PC-3 (cell line): ENCODE data around the gene WAC. TPM values are rescaled to one million over a fixed set of nuclear protein-coding genes. Genes with fewer than 3 reads are reported as not detected.
A peak's percentile ranks its signal among the peaks of the same experiment; 100 is the strongest.

Experiments
- ATAC-seq: fragments of 200-7000 bp; cut with Tn5 transposase; 2 replicates; pipeline ENCODE4 v1.9.1; 2020; ENCODE audit warnings: mild to moderate bottlenecking, moderate library complexity
- BruUV-seq: library from RNA; stranded (reverse); fragments of 400-500 nt; replicated peaks from 2 replicates; lab custom pipeline; 2021; lab: Mats Ljungman, UMichigan
- CTCF ChIA-PET: fragments of 300-600 bp; sonication (Branson Sonifier 250); formaldehyde crosslinking; loops from one replicate; lab custom pipeline; 2022; ENCODE audit warnings: antibody characterized with exemption; lab: Charles Lee
- POLR2A ChIA-PET: fragments of 300-600 bp; sonication (Branson Sonifier 250); formaldehyde crosslinking; loops from one replicate; lab custom pipeline; 2022; ENCODE audit warnings: antibody characterized with exemption; ENCODE audit not compliant: unreplicated experiment; lab: Charles Lee
- DNase-seq: peaks from one replicate; pipeline ENCODE4 v3.0.0-alpha.2; 2015
- H2AFZ ChIP-seq: fragments of 300-600 bp; sonication (generic); 2 replicates; pipeline ENCODE4 v1.6.0; 2016; ENCODE audit warnings: antibody characterized with exemption, low read length
- H3F3A ChIP-seq: fragments of 300-600 bp; sonication (generic); one replicate; pipeline ENCODE4 v1.6.0; 2017; ENCODE audit warnings: antibody characterized with exemption, low read length, control low read depth, mild to moderate bottlenecking; ENCODE audit not compliant: unreplicated experiment
- H3K27ac ChIP-seq: fragments of 300-600 bp; sonication (generic); 2 replicates; pipeline ENCODE4 v1.5.1; 2016; ENCODE audit warnings: mild to moderate bottlenecking, low read length
- H3K27me3 ChIP-seq: fragments of 300-600 bp; sonication (generic); 2 replicates; pipeline ENCODE4 v1.6.1; 2016; ENCODE audit warnings: low read length, mixed read lengths
- H3K36me3 ChIP-seq: fragments of 300-600 bp; sonication (generic); 2 replicates; pipeline ENCODE4 v1.6.1; 2016; ENCODE audit warnings: low read depth, mixed run types, low read length, mixed read lengths
- H3K4me1 ChIP-seq: fragments of 300-600 bp; sonication (generic); 2 replicates; pipeline ENCODE4 v1.5.1; 2016; ENCODE audit warnings: low read length; ENCODE audit not compliant: insufficient read depth
- H3K4me2 ChIP-seq: fragments of 300-600 bp; sonication (generic); 2 replicates; pipeline ENCODE4 v1.6.0; 2016; ENCODE audit warnings: low read length
- H3K4me3 ChIP-seq: fragments of 300-600 bp; sonication (generic); 2 replicates; pipeline ENCODE4 v1.5.1; 2016; ENCODE audit warnings: mild to moderate bottlenecking, low read length, mixed read lengths
- H3K79me2 ChIP-seq: fragments of 300-600 bp; sonication (generic); 2 replicates; pipeline ENCODE4 v1.6.1; 2017; ENCODE audit warnings: low read length, mixed read lengths
- H3K9ac ChIP-seq: fragments of 300-600 bp; sonication (generic); 2 replicates; pipeline ENCODE4 v1.6.0; 2016; ENCODE audit warnings: mild to moderate bottlenecking, low read length
- H3K9me2 ChIP-seq: fragments of 300-600 bp; sonication (generic); replicated peaks from 2 replicates; pipeline ENCODE4 v1.6.1; 2016; ENCODE audit warnings: mixed run types, low read length, mixed read lengths
- H3K9me3 ChIP-seq: fragments of 300-600 bp; sonication (generic); 2 replicates; pipeline ENCODE4 v1.6.1; 2016; ENCODE audit warnings: low read length, mixed read lengths
- H4K20me1 ChIP-seq: fragments of 300-600 bp; sonication (generic); 2 replicates; pipeline ENCODE4 v1.6.1; 2016; ENCODE audit warnings: low read length, mixed read lengths
- CTCF ChIP-seq: fragments of 300-600 bp; sonication (generic); conservative IDR thresholded peaks from 2 replicates; pipeline ENCODE4 v1.5.1; 2017; ENCODE audit warnings: antibody characterized with exemption, low read depth, mild to moderate bottlenecking, low read length
- EZH2 ChIP-seq: fragments of 300-600 bp; sonication (generic); IDR thresholded peaks from one replicate; pipeline ENCODE4 v1.6.1; 2017; ENCODE audit warnings: antibody characterized with exemption, mild to moderate bottlenecking, low read length; ENCODE audit not compliant: unreplicated experiment
- EZH2phosphoT487 ChIP-seq: fragments of 300-600 bp; sonication (generic); IDR thresholded peaks from 2 replicates; pipeline ENCODE4 v1.6.1; 2018; ENCODE audit warnings: mild to moderate bottlenecking, antibody characterized with exemption, low read length, borderline replicate concordance
- intact Hi-C: fragments of 100-400 bp; cut with micrococcal nuclease; formaldehyde crosslinking; loops from 2 replicates; pipeline ENCODE4 v1.9.0; 2023
- total RNA-seq: library from RNA; depleted of rRNA; stranded (reverse); fragments of >200 nt; gene quantifications from 2 replicates; pipeline ENCODE4 v1.2.3, GENCODE V29; 2014

Gene WAC
- total RNA-seq, 1 experiment from 2014 or later = 49.2 TPM

- ATAC-seq = no peak
- CTCF ChIA-PET = interaction anchor here (0.5 kb wide), 1 partner anchor 289 kb away, joined by 3 read pairs; no protein-coding TSS in a partner anchor
These were observed 87.3 kb downstream of the WAC start for GRCh38 chr10:28620251-28620650.

GRCh38 chr10:28623483-28623882 lies 90.6 kb downstream of the WAC start:
- Histone ChIP-seq H3K27ac (no peak overlapping the region), H3K9ac (no peak overlapping the region), H3K27me3 (no peaks in the 10 kb centered on the region), H3K36me3 (peaks cover 1% of the 10 kb centered on the region), H3K4me3 (no peak overlapping the region), H3K79me2 (no peaks in the 10 kb centered on the region), H3K4me2 (no peak overlapping the region), H3K9me2 (no peaks in the 10 kb centered on the region), H4K20me1 (no peaks in the 10 kb centered on the region), H2AFZ (no peak overlapping the region), H3K9me3 (no peaks in the 10 kb centered on the region), H3K4me1 (peaks cover 3% of the 10 kb centered on the region; the same call in 1 of the 2 replicates), H3F3A (no peaks in the 10 kb centered on the region)
- BruUV-seq = no TSS peak
- ChIA-PET POLR2A (no interaction called here), CTCF (no interaction called here)
- intact Hi-C loops = no loop called here
- DNase-seq = no peak
- no peak for ATAC-seq
- no peak for TF ChIP-seq EZH2
- no peak for TF ChIP-seq CTCF
- TF ChIP-seq EZH2phosphoT487 = no peak

More at GRCh38 chr10:28620251-28620650, 87.3 kb downstream of the WAC start:
- Histone ChIP-seq H3K4me3 (no peak overlapping the region), H2AFZ (no peak overlapping the region), H3F3A (no peaks in the 10 kb centered on the region), H3K27ac (no peak overlapping the region), H3K79me2 (no peaks in the 10 kb centered on the region), H3K9ac (no peak overlapping the region), H3K4me2 (no peak overlapping the region), H3K4me1 (no peaks in the 10 kb centered on the region), H3K36me3 (peaks cover 21% of the 10 kb centered on the region), H3K9me3 (no peaks in the 10 kb centered on the region), H4K20me1 (no peaks in the 10 kb centered on the region), H3K9me2 (no peaks in the 10 kb centered on the region), H3K27me3 (no peaks in the 10 kb centered on the region)
- no peak for DNase-seq
- intact Hi-C loops = no loop called here
- no peak for TF ChIP-seq EZH2phosphoT487
- no peak for TF ChIP-seq EZH2
- TF ChIP-seq CTCF = no peak
- BruUV-seq = TSS peak; percentile 14
- POLR2A ChIA-PET = no interaction called here

GRCh38 chr10:28624351-28624750 lies 91.4 kb downstream of the WAC start:
- ATAC-seq = no peak

More at GRCh38 chr10:28624351-28624750, 91.4 kb downstream of the WAC start:
- no peaks in the 10 kb centered on the region for H3F3A ChIP-seq
- no peak overlapping the region for H3K4me3 ChIP-seq
- H3K4me1 ChIP-seq = peaks cover 6% of the 10 kb centered on the region; the same call in 1 of the 2 replicates
- CTCF ChIA-PET = no interaction called here
- no peak overlapping the region for H3K4me2 ChIP-seq
- H2AFZ ChIP-seq = no peak overlapping the region
- no peaks in the 10 kb centered on the region; the same call in none of the 2 replicates for H3K36me3 ChIP-seq
- no peaks in the 10 kb centered on the region for H4K20me1 ChIP-seq
- intact Hi-C loops = no loop called here
- no peaks in the 10 kb centered on the region for H3K27me3 ChIP-seq
- no peak overlapping the region for H3K27ac ChIP-seq
- H3K9ac ChIP-seq = no peak overlapping the region
- POLR2A ChIA-PET = no interaction called here
- no peaks in the 10 kb centered on the region for H3K9me2 ChIP-seq
- H3K9me3 ChIP-seq = no peaks in the 10 kb centered on the region
- DNase-seq = no peak
- BruUV-seq = no TSS peak
- no peak for TF ChIP-seq EZH2phosphoT487
- TF ChIP-seq EZH2 = no peak
- TF ChIP-seq CTCF = no peak
- no peaks in the 10 kb centered on the region for H3K79me2 ChIP-seq
